ENCODE measurements around the gene SYCN.

DNA sequence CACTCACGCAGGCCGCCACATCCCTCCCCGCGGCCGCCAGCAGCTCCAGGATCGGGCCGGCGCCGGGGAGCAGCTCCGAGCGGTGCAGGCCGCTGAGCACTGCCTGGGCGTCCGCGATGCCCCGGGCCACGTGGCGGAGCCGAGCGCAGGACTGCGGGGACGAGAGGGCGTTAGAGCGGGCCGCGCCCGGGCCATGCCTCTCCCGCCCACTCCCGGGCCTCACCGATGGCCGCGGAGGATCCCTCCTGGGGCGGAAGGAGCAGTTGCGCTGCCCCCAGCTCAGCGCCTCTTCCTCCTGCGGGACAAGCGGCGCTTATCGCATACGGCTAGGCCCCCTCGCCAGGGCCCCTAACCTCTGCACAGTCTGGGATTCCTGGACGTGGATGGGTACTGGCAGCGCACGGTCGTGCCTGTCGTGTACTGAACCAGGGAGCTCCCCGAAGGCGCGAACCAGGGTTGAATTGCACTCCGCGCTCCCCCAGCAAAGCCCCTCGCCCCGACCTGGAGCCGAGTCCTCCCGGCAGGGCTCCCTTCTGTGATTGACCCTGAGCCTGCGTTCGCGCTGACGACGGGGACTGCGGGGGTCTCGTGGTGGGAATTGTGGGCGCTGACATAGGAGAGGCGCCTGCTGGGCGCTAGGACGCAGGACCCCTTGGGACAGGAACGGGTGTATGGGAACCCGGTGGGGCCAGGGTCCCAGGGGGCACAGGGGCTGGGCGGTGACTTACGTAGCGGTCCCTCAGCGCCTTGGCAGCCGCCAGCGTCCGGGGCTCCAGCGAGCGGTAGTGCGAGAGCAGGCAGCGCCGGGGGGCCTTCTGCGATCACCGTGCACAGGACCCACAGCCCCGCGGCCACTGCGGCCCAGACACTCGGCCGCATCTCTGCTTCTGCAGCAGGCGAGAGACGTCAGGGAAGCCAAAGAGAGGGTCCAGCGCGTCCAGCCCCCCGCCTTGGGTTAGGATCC is 43.9 kb upstream of the SYCN start:
- TF ChIP-seq NCOA2 (CRISPR knock-in tag; IDR thresholded peaks at IDR 0.05) (no peak), NR1H2 (CRISPR knock-in tag; IDR thresholded peaks at IDR 0.05; ENCODE audit: borderline replicate concordance, low read depth) (no peak), GTF2F1 (IDR thresholded peaks at IDR 0.05; ENCODE audit: low read length) (no peak), SIN3B (IDR thresholded peaks at IDR 0.05; ENCODE audit: low read length) (no peak), NFE2L1 (CRISPR knock-in tag; IDR thresholded peaks at IDR 0.05; ENCODE audit: borderline replicate concordance) (no peak), GLI4 (CRISPR knock-in tag; IDR thresholded peaks at IDR 0.05; ENCODE audit: borderline replicate concordance) (no peak), ZNF501 (CRISPR knock-in tag; IDR thresholded peaks at IDR 0.05) (no peak), EED (CRISPR knock-in tag; IDR thresholded peaks at IDR 0.05) (no peak), TCF12 (IDR thresholded peaks at IDR 0.05) (no peak), TCF12 (CRISPR knock-in tag; IDR thresholded peaks at IDR 0.05) (no peak)
- TF ChIP-seq, protein P1, sequence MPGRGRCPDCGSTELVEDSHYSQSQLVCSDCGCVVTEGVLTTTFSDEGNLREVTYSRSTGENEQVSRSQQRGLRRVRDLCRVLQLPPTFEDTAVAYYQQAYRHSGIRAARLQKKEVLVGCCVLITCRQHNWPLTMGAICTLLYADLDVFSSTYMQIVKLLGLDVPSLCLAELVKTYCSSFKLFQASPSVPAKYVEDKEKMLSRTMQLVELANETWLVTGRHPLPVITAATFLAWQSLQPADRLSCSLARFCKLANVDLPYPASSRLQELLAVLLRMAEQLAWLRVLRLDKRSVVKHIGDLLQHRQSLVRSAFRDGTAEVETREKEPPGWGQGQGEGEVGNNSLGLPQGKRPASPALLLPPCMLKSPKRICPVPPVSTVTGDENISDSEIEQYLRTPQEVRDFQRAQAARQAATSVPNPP (CRISPR knock-in tag; IDR thresholded peaks at IDR 0.05): no peak
- TF ChIP-seq, protein P2, sequence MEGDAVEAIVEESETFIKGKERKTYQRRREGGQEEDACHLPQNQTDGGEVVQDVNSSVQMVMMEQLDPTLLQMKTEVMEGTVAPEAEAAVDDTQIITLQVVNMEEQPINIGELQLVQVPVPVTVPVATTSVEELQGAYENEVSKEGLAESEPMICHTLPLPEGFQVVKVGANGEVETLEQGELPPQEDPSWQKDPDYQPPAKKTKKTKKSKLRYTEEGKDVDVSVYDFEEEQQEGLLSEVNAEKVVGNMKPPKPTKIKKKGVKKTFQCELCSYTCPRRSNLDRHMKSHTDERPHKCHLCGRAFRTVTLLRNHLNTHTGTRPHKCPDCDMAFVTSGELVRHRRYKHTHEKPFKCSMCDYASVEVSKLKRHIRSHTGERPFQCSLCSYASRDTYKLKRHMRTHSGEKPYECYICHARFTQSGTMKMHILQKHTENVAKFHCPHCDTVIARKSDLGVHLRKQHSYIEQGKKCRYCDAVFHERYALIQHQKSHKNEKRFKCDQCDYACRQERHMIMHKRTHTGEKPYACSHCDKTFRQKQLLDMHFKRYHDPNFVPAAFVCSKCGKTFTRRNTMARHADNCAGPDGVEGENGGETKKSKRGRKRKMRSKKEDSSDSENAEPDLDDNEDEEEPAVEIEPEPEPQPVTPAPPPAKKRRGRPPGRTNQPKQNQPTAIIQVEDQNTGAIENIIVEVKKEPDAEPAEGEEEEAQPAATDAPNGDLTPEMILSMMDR (CRISPR knock-in tag; IDR thresholded peaks at IDR 0.05): no peak
- TF ChIP-seq, protein P3, sequence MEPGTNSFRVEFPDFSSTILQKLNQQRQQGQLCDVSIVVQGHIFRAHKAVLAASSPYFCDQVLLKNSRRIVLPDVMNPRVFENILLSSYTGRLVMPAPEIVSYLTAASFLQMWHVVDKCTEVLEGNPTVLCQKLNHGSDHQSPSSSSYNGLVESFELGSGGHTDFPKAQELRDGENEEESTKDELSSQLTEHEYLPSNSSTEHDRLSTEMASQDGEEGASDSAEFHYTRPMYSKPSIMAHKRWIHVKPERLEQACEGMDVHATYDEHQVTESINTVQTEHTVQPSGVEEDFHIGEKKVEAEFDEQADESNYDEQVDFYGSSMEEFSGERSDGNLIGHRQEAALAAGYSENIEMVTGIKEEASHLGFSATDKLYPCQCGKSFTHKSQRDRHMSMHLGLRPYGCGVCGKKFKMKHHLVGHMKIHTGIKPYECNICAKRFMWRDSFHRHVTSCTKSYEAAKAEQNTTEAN (CRISPR knock-in tag; conservative IDR thresholded peaks at IDR 0.05): no peak
- TF ChIP-seq, protein P4, sequence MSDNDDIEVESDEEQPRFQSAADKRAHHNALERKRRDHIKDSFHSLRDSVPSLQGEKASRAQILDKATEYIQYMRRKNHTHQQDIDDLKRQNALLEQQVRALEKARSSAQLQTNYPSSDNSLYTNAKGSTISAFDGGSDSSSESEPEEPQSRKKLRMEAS (IDR thresholded peaks at IDR 0.05): no peak
